Right lung (tissue), 5 donors: ENCODE results near the gene TCF25. TPM values are rescaled to one million over a fixed set of nuclear protein-coding genes. Genes with fewer than 3 reads are reported as not detected.

ENCODE experiments used
- DNase-seq, 2 donors: peaks; one replicate each; pipeline ENCODE4 v3.0.0-alpha.2; 2013
- polyA plus RNA-seq, 5 donors: library from polyadenylated mRNA; unstranded; fragments of 120-200 nt; gene quantifications; one replicate each; pipeline versions ENCODE4 v1.2.1 to v1.2.3, GENCODE V29; 2013; ENCODE audit warnings: inconsistent platforms in 1 of 5, low replicate concordance in 1 of 5; ENCODE audit not compliant: insufficient read length in 5 of 5, insufficient read depth in 1 of 5

TCF25 gene
- polyA plus RNA-seq, 5 donors = 126 to 162 (median 151) TPM

DNA sequence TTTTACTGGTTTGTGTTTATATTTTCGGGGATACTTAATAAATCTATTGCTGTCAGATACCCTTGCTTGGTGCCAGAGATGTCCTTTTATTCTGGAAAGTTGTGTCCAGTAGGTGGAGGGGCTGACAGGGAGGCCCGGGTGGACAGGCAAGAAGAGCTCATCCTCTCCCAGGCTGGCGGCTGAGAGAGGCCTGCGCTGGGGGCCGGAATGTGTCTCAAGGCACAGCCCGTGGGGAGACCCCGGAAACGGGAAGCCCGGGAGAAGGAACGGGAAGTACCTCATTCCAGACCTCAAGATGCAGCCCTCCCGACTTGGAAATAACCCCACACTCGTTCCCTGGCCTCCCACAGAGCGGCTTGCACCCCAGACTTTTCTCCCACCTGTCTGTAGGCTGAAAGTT is 62.6 kb downstream of the TCF25 start:
- DNase-seq = no peak

DNA sequence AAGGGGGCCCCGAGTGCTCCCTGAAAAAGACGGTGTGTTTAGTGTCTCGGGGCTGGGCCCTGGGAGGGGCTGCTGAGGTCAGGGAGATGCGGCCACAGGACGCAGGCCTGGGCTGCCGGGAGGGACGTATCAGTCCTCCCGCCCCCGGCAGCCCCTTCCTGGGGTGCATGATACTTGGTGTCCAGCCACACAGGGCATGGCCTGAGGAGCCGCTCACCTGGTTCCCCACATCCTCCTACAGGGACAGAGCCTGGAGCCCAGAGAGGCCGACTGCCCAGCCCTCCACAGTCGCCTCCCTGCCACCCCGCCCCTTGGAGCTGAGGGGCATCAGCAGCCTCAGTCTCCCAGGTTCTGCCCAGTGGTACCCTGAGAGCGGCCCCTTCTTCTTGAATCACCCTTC is 63.1 kb downstream of the TCF25 start:
- no peak for DNase-seq

DNA sequence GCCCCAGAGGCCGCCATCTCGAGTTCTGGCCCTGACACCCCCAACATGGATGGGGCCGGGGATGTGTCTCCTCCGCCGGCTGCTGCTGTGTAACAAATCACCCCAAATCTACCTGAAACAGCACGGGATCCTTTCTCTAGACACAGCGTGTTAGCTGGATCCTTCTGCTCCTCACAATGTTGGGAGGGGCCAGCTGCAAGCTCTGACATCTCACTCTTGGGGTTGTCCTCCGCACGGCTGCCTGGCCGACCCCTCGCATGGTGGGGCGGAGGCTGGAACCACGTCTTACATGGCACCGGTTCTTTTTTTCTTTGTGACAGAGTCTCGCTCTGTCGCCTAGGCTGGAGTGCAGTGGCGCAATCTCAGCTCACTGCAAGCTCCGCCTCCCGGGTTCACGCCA is 63.6 kb downstream of the TCF25 start:
- no peak for DNase-seq

DNA sequence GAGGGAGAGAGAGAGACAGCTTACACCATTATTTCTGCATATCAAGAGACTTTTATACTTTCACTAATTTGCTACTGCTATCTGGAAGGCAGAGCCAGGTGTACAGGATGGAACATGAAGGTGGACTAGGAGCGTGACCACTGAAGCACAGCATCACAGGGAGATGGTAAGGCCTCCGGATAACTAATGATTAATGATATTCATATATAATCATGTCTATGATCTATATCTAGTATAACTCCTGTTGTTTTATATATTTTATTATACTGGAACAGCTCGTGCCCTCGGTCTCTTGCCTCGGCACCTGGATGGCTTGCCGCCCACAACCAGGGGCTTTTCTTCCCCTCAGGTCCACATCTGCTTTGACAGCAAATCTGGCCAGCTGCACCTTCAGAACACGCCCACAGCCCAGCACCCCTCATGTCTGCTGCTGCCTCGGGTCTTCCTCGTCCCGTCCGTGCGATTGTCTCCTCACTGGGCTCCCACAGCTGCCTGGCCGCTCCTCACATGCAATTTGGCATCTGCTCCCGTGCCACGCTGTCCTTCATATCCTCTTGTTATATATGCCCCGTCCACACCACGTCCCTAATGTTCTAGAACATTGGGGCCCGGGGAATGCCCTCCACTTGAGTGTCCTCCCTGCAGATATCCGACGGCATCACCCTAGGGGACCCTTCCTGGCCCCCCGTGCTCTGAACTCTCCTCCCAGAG is 64.9 kb downstream of the TCF25 start:
- DNase-seq = no peak

DNA sequence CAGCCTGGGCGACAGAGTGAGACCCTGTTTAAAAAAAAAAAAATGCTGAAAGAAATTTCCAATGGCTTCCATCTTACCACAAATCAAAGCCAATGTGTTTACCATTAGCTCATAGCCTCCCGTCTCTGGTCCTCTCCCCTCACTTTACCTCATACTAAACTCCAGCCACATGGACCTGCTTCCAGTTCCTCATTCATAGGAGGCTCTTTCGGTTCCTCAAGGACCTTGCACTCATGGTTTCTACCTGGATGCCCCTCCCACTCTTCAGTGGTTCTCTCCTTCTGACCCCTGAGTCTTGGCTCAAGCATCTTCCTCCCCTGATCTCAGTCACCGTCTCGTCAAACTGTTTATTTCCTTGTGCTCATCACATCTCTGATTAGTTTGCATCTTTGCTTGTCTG is 71.4 kb downstream of the TCF25 start:
- no peak for DNase-seq

DNA sequence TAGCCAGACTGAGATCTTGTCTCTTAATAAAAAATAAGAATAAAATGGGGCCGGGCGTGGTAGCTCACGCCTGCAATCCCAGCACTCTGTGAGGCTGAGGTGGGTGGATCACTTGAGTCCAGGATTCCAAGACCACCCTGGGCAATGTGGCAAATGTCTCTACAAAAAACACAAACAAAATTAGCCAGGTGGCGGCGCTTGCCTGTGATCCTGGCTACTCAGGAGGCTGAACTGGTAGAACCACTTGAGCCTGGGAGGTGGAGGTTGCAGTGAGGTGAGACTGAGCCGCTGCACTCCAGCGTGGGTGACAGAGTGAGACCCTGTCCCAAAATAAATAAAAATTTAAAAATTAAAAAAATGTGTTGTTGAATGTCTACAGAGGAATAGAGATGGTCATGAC is 72.3 kb downstream of the TCF25 start:
- peak in 1 of 2 donors; percentile 28 for DNase-seq

DNA sequence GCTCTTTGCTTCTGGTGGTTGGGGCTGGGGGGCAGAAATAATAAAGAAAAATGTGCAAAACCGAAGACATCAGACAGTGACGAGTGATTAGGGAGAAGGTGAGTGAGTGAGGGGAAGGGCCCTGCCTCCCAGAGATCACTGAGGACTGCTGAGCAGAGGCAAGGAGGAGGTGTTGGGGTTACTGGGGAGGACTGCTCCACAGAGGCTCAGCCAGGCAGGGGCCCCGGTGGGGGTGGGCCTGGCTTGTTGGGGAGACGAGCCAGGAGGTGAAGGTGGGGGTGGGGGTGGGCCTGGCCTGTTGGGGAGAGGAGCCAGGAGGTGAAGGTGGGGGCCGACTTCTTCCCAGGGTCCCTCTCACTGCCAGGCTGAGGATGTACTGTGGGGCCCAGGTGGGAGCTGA is 73.1 kb downstream of the TCF25 start:
- no peak for DNase-seq

DNA sequence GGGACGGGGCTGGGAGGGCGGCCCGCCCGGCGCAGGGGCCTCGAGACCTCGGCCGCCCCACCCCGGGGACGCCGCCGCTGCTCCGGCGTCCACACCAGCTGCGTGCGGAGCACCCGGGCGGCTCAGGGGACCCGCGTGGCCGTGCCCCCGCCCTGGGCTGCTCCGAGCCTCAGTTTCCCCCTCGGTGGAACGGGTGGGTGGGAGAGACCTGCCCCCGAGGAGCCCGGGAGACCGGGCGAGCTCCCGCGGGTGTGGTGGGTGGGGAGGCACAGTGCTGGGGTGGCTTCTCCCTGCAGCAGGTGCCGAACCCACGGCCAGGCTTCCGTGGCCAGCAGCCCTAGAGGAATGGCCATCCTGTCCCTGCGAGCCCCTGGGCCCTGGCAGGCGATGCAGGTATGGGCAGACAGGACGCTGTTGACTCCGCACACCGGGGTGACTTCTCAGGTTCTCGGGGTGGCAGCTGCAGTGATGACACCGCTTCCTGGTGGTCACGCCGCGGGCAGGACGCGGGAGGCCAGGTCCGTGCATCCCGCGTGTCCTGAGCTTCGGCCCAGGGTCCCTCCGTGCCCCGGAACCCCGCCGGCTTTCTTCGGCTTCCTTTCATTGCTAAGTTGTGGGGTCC is 75.8 kb downstream of the TCF25 start:
- DNase-seq = no peak

DNA sequence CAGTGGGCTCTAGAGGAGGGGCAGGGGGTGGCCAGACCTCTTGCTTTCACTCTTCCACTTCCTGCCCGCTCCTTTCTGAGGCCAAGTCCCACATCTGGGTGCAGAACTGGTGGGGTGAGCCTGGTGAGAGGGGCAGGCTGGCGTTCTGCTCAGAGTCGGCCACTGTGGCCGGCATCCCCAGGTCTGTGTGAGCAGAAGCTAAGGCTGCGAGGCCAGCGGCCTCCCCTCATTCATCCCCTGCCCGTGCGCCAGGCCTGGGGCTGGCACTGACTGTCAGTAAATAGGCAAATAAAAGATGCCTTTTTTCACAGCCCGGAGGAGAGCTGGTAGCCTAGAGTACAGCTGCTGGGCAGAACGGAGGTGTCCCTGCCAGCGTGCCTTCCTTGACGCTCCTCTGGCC is 76.4 kb downstream of the TCF25 start:
- no peak for DNase-seq

DNA sequence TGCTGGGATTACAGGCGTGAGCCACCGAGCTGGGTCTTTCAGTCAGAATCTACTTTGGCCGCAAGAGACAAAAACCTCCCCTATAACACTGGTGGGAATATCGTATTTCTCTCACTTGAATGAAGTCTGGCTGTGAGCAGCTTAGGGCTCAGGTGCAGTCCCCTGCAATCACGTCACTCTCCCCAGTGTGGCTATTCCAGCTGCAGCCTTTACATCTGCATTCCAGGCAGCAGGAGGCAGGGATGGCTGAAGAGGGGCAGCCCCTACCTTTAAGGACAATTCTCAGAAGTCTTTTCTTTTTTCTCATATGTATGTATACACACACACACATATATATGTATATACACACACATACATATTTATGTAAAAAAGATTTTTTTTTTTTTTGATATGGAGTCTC is 78.1 kb downstream of the TCF25 start:
- DNase-seq = no peak

DNA sequence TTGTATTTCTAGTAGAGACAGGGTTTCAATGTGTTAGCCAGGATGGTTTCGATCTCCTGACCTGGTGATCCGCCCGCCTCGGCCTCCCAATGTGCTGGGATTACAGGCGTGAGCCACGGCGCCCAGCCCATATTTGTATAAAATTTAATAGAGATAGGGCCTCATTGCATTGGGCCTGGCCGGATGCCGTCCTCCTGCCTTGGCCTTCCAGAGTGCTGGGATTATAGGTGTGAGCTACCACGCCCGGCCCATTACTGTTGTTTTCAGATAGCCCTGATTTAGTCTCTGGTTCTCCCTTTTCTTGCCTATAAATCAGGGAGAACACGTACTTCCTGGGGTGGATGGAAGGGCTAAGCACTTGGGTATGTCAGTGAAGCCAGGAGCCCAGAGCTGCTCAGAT is 78.7 kb downstream of the TCF25 start:
- no peak for DNase-seq

DNA sequence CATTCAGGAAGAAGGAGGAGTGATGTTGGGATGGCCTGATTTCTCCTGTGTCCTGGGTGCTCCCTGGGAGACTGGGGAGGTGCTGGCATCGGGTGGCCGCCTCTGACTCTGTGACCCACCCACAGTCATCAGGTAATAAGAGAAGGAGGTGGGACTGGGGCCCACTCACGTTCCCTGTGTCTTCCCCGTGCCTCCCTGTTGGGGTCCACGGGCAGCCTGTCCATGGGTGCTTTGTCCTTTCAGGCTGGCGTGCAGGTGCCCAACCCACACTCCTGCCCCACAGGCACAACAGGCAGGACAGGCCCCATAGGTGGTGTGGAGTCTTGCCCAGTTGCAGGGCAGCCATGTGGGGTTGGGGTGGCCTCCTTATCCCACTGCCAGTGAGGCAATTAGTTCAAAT is 79.2 kb downstream of the TCF25 start:
- no peak for DNase-seq

DNA sequence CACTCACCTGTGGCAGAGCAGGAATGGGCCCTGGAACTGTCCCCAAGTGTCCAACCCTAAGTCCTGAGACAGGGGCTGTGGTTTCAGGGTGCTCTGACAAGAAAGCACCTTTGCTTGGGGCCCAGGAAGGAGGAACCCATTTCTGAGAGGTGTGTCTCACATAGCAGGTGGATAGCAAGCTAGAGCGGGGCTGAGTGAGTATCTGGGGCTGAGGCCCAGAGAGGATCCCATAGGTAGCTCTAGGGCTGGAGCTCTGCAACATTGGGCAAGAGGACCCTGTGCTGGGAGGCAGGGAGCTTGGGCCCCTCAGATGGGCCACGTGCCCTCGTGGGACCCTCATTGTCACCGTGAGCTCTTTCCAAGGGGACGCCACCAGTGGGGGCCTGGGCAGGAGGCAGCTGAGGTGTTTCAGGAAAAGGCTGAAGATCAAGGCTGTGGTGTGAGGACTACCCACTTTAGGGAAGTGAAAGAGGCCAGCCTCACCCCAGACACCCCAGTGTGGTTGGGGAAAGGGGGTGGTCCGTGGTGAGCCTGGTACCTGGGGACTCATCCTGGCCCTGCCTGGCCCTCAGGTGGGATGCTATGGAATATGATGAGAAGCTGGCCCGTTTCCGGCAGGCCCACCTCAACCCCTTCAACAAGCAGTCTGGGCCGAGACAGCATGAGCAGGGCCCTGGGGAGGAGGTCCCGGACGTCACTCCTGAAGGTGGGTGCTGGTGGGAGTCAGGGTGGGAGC is 80.4 kb downstream of the TCF25 start:
- no peak for DNase-seq

DNA sequence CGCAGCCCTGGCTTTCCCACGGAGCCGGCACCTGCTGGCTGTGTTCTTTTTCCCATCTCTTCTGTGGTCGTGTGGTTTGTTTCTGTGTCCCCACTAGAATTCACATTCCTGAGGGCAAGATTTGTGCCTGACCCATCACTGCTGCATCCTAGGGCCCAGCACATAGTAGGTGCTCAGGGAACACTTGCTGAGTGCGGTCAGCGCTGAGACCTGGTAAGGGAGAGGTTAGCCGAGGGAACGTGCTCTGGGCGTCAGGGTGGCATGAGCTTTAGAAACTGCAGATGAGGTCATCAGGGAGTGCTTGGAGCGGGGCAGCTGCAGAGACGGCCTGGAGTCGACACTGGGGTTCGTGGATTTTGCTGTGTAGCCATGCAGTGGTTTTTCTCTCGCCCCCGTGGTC is 81.1 kb downstream of the TCF25 start:
- DNase-seq = no peak

DNA sequence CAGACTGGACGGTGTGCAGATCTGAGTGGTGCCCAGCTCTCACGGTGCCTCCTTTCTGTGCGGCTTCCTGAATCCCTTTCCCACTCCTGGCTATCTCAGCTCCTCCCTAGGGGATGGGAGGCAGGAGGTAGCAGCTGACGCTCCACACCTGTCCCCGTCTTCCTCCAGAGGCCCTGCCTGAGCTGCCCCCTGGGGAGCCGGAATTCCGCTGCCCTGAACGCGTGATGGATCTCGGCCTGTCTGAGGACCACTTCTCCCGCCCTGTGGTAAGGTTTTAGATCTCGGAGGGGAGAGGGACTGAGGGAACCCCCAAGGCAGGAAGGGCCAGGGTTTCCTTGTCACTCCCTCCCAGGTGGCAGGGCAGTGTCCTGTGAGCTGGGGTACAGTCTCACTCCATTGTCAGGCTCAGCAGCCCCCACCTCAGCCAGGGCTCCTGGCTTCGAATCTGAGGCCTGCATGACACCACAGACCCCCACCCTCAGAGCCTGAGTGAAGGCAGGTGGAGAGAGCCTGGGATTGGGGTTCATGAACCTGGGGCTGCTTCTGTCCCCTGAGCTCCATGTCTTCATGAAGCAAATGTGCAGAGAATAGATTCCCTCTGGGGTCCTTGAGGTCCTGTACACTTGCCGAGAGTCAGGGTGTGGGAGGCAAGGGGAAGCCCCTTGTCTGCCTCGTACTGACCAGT is 81.8 kb downstream of the TCF25 start:
- DNase-seq = no peak

DNA sequence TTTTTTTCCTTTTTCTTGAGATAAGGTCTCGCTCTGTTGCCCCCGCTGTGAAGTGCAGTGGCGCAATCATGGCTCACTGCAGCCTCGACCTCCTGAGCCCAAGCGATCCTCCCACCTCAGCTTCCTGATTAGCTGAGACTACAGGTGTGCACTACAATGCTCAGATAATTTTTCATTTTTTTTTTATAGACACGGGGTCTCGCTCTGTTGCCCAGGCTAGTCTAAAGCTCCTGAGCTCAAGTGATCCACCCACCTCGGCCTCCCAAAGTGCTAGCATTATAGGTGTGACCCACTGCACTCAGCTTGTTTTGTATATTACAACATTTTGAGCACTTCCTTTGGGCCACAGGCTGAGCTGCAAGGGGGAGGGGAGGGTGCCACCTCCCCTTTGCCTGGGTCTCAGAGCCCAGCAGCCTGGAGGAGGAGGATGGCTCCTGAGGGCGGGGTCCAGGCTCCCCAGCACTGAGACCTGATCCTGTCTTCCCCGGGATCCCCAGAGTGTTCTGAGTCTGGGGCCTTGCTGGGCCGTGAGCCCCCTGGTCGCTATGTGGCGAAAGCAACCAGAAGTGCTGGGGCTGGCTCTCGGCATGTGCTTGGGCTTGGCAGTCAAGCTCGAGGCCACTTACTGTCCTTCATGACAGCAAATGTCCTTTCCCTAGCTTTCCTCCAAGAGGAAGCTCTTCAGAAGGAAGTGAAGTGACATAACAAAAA is 83.3 kb downstream of the TCF25 start:
- no peak for DNase-seq

DNA sequence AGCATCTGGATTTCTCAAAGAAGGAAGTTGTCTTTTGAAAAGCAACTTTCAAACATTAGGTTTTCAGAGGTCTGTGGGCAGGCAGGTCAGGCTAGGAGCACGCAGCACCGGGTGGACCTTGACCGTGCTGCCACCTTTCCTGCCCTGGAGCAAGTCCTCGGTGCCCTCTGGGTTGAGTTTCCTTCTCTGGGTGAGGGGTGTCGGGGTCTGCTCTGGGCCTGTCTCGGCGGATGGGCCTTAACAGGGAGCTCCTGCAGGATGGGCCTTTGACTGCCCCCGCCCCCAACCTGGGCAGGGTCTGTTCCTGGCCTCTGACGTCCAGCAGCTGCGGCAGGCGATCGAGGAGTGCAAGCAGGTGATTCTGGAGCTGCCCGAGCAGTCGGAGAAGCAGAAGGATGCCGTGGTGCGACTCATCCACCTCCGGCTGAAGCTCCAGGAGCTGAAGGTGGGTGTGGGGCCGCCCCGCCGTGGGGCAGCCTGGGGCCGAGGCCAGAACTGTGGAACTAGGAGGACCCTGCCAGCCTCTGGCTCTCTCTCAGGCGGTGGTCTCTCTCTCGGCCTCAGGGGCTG is 83.9 kb downstream of the TCF25 start:
- DNase-seq = no peak

DNA sequence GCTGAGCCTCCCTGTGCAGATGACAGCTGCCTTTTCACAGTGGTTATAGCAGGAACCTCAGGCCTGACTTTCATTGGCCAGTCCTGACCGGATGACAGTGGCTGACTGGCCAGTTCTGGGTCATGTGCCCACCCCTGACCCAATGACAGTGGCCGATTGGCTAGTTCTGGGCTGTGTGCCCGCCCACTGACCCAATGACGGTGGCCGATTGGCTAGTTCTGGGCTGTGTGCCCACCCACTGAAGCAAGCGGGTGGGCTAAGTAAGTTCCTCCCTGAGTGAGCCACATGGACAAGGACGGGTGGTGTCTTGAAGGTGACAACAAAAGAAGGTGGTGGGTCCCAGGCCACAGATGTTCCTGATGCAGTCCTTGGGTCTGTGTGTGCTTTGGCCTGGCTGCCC is 84.7 kb downstream of the TCF25 start:
- DNase-seq = no peak

DNA sequence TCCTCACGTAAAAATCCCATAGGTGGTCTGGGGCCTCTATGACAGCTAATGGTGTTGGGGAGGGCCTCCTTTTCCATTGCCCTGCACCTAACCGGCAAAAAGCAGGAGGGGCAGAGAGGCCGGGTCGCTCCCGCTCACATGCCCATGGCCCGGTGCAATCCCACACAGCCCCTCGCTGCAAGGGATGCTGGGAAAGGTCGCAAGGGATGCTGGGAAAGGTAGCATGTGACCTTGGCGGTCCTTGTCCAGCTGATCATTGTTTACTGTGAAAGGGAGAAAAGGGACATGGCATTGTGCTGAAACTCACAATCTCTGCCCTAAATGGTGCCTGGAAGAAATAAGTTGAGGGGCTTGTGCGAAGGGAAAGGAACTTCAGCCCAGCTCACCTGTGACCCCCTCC is 85.2 kb downstream of the TCF25 start:
- DNase-seq = no peak

DNA sequence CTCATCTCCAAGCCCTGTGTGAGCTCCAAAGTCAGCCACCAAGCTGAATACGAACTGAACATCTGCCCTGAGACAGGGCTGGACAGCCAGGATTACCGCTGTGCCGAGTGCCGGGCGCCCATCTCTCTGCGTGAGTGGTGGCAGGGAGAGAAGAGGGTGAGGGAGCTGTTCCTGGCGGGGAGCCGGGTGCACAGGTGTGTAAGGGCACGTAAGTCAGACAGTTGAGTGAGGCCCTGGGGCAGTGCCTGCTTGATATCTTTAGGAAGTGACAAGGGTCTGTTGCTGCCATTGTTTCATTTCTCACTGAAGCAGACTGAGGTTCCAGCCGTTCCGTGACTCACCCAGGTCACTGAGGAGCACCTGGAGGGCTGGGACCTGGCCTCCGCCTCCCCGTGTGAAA is 87.6 kb downstream of the TCF25 start:
- DNase-seq = no peak
